Globus pallidus (tissue), 1 donor: Measurements from ENCODE around the gene LRRC74A.

Experiments
- DNase-seq: peaks from one replicate; pipeline ENCODE4 v3.0.0-alpha.2; 2015; ENCODE audit warnings: low spot score

The LRRC74A gene

DNA sequence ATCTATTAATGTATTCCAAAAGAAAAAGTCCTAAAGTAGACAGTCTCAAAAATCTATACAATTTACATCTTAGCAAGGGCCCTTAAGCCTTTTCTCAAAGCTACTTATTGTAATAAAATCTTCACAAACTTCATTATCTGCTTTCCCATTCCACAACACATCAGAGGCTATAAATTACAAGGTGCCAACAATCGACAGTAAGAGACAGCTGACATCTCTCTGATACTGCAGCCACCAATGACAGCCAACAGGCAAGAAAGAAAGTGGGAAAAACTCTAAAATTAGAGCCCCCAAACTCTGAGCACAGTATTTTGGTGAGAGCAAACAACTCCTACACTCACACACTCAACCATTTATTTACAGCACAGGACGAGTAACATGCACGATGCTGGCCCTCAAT, 15.7 kb upstream of the LRRC74A start:
- DNase-seq = no peak

DNA sequence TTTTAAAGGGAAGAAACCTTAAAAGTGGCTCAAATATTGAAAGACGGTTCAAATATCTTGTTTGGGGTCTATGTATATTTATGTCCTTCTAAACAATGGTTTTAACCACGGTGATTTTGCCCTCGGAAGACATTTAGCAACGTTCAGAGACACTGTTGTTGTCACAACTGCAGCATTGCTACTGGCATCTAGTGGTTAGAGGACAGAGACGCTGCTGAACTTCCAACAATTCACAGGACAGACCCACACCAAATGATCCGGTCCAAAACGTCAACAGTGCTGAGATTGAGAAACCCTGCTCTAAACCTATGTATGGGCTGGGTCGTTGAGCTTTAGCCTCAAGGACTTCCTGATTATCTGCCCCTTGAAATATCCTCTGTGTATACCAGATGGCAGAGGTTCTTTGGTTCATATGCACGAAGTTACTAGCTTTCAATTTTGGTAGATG, 15.2 kb upstream of the LRRC74A start:
- peak; percentile 80 for DNase-seq

DNA sequence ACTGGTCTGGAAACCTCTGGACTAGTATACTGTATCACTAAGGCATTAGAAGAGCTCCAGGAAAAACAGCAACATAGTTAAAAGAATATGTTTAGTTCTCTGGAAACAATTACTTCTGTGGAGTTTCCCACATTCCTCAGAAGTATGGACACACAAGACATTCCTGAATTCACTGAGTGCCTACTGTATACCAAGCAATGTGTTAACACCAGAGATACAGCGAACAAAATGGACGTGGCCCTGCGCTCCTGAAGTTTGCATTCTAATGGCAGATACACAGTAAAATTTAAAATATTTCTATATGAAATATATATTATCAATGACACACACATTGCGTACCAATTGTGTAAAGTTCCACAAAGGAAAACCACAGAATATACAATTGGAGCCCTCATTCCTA, 14.6 kb upstream of the LRRC74A start:
- no peak for DNase-seq

DNA sequence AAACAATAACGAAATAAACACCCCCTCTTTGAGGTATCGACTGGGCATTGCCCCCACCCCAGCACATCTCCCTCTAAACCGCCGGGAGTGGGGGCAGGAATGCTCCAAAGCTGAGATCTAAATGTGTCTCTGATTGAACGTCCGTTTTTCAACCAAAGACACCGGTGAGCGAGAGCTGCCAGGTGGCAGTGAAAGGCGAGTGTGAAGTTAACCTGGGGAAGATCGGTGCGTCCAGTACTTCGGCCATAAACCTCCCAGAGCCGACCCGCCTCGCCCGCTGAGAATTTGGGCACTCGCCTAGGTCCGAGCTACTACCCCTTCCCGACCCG, 14.2 kb upstream of the LRRC74A start:
- peak; percentile 35 for DNase-seq

DNA sequence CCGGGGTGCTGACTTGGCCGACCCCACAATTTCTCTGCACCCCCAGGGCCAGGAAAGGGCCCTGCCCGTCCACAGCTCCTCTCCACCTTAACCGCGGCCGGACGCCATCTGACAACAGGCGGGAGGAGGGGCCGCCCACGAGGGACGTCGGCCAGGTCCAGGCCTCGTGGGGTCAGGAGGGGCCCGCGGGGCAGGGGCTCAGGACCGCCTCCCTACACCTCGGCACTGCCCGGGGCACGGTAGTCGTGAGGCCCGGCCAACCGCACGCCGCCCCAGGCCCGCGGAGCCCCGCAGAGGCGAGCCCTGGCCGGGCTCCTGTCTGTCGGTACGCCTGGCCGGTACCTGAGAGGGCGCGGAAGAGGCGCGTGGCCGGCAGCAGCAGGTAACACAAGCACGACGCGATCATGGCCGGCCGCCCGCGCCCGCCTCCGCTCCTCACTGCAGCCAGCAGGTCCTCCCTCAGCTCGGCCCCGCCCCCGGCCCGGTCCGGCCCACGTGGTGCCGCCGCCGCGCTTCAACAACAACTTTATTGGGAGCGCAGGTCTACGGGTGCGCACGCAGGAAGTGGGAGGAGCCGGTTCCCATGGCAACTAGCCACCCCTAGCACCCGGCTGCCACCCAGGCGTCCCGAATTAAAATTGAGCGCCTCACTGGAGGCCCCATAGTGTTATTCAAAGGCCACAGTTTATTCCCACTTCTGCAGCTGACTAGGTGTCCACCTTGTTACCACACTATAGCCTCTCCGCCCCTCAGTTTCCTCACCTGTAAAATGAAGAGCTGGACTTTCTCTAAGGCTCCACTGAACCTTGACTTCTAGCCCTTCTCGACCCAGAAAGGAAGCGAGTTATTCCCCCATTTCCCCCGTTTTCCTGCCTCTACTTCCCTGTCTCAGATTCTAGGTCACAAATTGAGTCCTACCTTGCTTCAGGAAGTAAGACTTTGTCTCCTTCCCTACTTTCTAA, 13.5 kb upstream of the LRRC74A start, which contains the start of gene ANGEL1:
TSS of gene ANGEL1 (minus strand) at position 461 of the 962 bp plus-strand sequence. CDS start at position 406, 55 bp downstream.
- DNase-seq = peak; percentile 90

DNA sequence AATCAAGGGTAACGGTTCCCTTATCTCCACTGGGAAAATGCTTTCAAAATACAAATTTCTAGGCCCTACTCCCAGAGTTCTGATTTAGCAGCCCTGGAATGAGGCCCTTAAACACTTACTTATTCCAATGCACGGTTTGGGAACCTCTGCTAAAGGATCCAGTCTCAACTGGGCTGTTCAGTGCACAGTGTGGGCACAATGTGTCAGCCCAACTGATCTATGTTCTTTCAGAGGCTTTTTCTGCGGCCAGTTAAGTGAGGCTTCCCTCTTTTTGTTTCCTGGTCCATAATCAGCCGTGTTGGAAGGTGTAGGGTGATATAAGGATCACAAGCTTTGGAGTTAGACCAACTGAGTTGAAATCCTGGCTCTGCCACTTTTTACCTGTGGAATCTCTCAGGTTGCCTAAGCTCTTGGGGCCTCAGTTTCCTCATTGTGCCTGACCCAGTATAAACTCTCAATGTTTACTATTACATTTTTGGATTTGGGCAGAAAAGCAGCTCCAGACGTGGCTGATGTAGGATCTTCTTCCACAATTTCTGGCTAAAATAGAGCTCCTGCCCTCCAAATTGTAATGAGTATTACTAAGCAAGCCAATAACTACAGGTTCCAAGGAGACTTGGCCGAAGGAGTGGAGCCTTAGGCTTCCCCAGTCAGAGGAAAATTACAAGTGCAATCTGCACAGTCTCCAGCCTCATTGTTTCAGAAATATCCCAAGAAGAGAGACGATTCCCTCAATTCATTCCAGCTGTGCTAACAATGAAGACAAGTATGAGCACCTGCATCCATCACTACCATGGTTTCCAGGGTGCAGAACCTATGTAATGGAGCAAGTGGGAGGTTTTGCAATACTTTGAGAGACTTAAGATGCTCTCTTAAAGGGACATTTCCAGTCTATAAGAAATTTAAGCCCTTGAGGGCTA, 11.2 kb upstream of the LRRC74A start:
- no peak for DNase-seq

DNA sequence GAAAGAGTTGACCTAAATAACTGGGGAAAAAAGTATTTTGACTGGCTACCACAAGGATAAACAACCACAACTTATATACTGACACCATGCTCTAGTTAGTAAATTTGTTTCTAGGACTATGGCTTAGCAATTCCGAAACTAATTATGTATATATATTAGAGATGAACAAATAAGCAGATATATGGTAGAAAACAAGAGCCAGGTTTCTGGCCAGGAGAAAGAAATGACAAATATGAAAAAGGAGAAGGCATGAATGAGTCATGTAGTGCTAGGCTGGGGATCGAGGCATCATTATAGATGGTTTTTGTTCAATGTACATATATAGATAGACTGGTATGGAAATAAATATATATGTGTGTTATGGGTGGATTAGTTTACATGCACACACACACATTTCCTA, 5.5 kb upstream of the LRRC74A start:
- no peak for DNase-seq

DNA sequence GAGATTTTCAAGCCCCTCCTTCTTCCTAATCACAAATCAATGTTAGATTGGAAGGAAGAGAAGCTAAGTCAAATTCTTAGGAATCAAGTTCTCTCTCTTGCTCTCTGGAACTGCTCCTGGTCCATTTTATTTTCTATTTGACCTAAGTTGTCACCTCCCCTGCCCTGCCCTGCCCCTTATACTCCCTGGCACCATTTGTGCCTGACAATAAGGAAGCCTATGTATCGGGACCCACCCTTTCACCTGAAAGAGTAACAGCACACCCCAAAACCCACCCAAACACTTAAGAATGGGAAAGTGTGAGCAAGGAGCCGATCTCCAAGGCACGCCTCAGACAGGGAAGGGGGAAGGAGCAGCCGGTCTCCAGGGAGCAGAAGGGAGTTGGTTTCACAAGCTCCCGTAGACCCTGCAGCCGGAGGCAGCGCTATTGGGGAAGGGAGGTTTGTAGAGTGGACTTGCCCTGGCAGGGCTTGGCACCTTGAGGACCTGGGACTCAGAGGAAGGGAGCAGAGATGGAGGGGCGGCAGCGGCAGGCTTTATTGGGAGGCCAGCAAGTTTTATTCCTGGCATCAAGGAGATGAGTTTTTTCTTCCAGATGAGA, 1.6 kb downstream of the LRRC74A start:
- DNase-seq = no peak

DNA sequence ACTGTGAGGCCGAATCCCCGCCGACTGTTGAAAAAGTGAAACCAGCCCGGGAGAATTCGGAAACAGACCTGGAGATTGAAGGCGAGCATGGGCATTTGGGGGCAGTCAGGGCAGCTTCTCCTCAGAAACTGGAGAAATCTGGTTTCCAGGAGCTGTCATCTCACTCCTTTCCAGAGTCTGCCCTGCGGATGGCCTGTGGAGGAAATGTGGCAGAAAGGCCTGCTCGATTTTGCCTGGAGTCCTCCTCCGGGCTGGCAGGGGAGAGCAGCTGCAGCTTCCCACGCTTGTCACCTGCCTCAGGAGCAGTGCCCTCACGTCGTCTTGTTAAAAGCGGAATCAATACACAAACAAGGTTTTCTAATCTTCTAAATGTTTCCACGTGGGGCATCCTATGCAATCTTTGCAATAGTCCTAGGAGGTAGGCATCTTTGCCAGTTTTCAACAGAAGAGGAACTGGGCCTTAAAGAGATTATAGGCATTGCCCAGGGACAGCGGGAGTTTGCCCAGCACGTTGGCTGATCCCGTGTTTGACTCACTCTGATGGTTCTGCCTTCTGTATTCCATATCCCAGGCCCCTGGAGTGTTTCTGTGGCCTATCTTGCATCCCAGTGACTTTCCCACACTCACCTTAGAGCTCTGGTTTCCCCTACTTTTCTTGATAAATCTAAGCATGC, 2.3 kb downstream of the LRRC74A start:
- peak; percentile 38 for DNase-seq

DNA sequence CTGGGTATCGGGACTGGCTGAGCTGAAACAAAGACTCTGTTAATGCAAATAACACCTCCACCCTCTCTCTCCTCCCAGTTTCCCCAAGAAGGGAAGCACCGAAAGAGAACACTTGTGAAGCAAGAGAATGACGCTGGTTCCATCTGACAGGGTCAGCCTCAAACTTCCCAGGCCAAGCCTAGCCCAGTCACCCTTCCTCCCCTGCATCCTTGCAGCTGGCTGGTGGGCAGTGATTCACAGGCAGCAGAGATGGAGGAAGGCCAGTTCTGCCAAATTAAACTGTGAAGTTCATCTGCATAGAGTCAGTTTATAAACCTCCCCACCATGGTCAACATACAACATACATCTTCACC, 2.8 kb downstream of the LRRC74A start:
- peak; percentile 61 for DNase-seq

DNA sequence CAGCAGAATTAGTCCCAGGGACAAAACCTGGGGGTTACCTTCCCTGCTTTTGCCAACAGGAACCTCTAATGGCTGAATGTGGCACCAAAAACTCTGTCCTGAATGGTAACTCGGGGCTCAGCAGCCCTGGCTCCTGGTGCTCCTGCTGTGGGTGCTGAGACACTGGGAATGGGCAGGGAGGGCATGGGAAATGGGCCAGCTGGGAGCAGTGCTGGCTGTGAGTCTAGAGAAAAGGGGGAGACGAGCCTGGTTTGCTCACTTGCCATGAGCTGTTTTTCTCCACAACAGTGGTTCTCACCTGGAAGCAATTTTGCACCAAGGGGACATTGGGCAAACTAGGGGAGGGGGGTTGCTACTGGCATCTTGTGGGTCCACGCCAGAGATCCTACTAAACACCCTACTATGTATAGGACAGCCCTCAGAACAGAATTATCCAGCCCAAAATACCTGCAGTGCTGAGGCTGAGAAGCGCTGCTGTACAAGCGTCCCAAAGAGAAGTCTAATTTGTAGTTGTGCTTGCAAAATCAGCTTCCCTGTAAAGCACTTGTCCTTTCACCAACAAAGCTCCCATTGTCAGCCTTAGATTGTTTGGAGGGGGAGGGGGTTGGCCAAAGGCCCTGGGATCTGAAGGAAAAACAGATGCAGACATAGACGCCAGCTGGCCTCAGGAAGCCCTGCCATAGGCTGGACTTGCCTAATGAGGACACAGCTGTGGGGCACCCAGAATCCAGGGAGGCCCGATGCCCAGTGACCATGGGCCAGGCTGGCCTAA, 3.6 kb downstream of the LRRC74A start:
- peak; percentile 99 for DNase-seq

DNA sequence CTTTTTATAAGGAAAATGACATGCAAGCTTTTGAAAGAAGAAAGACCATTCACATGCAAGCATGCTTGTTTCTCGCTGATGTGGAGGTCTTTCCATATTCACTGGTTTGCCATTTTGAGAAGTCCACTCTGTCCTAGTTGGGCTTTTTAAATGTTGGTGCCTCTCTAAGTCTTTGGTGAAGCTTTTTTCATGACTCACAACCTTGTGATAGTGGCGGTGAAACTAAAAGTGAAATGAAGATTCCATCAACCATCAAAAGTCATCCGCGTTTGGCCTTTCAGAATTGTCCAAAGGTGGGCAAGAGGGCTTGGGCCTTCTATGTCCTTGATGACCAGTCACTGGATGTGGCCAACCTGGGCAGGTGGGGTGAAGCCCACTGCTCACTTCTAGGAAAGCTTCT, 4.3 kb downstream of the LRRC74A start:
- no peak for DNase-seq

DNA sequence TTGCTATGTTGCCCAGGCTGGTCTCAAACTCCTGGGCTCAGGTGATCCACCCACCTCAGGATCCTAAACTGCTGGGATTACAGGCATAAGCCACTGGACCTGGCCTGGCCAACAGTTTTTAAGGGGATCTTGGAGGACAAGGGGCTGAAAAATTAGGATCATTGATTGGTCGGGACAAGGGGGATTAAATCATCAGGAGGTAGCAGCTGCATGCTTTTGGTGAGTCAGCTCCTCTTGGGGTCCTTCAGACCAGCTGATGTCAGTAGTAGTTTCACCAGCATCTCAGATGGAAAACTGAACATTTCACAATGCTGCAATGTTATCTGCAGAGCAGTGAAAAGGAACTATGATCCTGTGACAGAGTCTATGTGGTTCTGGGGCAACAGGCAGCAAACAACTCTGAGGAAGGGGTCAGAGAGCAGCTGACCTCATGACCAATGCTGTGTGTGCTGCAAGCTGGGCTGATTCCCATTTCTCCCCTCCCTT, 6.3 kb downstream of the LRRC74A start:
- DNase-seq = no peak

DNA sequence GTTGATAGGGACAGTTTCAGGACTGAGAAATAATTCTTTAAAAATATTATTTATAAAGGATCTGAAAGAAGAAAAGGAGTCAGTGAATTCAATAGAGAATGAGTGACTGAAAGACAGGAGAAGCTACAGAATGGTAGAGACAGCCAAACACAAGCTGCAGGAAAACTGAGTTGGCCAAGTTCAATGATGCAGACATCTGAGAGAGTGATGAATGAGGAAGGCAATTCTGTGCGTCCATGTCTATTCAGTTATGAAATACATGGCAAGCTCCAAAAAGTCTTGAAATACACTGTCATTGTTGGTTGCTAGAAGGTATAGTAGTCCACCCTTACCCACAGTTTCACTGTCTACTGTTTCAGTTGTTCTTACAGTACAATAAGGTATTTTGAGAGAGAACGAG, 6.8 kb downstream of the LRRC74A start:
- DNase-seq = no peak

DNA sequence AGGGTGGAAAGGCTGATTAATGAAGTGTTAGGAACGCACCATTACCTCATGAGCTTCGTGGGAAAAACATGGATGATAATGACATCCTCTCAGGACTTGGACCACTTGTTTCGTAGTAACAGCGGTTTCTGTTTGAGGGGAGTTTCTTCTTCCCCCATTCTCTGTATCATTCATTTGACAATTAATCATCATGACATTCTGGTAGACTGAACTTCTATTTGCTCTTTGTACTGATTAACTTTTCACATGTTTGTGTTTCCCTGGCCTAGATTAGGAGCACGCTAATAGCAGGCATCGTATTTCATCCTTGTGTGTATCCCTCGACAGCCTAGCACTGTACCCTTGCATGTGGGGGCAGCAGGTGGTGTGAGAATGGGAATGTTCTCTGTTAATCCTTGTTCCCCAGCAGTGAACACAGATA, 8.0 kb downstream of the LRRC74A start:
- no peak for DNase-seq

DNA sequence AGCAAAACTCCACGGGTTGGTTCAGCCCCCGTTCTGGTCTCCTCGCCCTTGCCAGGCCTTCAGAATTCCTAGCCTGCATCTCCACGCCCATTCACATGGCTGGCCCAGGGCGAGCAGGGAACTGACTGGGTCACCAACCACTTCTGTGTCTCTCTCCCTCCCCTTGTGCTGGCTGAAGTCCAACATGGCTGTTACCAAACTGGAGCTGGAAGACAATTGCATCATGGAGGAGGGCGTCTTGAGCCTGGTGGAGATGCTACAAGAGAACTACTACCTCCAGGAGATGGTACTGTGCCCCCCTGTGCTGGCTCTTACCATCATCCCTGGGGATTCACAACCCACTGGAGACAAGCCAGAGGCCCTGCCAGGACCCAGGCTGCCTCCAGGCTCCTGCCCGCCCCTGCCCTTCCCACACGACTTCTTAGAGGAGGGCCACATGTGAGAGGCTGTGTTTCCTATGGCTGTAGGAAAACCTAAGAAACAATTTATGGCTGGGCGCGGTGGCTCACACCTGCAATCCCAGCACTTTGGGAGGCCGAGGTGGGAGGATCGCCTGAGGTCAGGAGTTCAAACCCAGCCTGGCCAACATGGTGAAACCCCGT, 9.9 kb downstream of the LRRC74A start:
- DNase-seq = no peak

DNA sequence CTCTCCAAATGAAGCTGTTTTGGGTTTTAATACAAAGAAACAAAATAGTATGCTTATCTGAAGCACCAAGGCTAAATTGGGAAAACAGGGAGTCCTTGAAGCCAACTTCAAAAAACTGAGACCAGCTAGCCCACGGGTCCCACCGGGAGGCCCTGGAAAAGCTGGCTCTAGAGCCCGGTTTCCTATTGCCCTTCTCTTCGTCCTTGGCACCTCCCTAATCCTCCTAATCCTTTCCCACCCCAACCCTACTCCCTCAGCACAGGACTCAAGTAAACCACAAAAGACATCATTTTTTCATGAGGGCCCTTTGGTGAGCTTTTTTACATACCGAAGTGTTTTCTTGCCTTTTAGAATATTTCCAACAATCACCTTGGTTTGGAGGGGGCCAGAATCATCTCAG, 11.3 kb downstream of the LRRC74A start:
- no peak for DNase-seq

DNA sequence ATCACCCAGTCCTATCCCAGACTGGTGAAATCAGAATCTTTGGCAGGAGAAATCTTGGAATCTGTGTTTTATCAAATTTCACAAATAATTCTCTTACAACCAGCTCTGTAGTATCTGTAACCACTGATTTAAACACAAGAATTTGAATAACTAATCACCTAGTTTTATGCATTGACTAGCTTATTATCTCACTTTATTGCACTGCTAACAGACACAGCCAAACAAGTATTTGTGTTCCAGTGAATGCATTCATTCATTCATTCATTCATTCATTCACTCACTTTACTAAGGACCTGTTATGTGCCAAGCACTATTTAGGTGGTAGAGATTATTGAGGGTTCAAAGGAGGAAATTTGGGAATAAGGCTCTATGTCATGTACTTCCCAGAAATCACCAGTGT, 16.2 kb downstream of the LRRC74A start:
- DNase-seq = no peak

DNA sequence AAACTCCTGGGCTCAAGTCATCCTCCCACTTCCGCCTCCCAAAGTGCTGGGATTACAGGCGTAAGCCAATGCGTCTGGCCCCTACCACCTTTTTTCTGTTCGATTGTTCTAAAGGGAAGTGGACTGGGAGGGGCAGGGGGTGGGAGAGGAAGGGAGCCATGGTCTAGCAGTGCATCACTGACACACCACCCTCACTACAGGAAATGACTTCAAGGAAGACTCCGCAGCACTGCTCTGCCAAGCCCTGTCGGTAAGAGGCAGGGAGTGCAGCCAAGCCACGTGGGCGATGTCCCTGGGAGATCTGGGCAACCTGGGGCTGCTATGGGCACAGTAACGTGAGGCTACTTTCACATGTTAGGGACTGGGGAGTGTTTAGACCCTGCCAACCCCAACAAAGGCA, 18.0 kb downstream of the LRRC74A start:
- peak; percentile 41 for DNase-seq

DNA sequence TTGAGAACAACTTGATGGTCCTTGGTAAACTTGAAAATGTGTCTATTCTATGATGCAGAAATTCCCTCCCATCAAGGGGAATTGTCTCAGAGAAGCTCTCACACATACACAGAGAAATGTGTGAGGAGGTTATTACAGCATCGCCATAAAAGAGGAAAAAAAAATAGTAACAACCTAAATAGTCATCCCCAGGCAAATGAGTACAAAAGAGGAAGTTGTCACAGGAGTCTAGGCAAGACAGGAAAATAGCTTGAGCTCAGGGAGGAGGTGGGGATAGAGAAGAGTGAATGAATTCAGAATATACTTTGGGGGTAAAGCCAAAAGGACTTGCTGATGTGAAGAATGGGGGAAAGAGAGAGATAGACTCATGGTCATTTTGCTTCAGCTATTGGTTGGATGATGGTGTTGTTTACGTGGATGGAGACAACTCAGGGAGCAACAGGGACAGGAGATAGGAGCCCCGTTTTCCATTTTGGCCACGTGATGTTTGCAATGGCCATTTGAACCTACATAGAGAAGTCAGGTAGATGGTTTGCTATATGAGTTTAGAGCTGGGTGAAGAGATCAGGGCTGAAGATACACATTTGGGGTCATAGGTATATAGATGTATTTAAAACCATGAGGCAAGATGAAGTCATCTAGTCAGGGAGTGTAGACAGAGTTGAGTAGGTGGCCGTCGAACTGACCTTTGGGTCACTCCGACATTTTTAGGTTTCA, 20.3 kb downstream of the LRRC74A start:
- no peak for DNase-seq
